HG02973 (cell line): ENCODE data around the gene CHORDC1.
"Not testable (repeated sequence)": the region's sequence is repeated elsewhere in the genome, so short reads cannot be mapped to it uniquely, and the experiment has no call there.

Source experiments
- ATAC-seq: cut with Tn5 transposase; IDR thresholded peaks from one replicate; pipeline ENCODE4 v1.9.1; 2021; ENCODE audit warnings: moderate library complexity; ENCODE audit not compliant: unreplicated experiment

The CHORDC1 gene

DNA sequence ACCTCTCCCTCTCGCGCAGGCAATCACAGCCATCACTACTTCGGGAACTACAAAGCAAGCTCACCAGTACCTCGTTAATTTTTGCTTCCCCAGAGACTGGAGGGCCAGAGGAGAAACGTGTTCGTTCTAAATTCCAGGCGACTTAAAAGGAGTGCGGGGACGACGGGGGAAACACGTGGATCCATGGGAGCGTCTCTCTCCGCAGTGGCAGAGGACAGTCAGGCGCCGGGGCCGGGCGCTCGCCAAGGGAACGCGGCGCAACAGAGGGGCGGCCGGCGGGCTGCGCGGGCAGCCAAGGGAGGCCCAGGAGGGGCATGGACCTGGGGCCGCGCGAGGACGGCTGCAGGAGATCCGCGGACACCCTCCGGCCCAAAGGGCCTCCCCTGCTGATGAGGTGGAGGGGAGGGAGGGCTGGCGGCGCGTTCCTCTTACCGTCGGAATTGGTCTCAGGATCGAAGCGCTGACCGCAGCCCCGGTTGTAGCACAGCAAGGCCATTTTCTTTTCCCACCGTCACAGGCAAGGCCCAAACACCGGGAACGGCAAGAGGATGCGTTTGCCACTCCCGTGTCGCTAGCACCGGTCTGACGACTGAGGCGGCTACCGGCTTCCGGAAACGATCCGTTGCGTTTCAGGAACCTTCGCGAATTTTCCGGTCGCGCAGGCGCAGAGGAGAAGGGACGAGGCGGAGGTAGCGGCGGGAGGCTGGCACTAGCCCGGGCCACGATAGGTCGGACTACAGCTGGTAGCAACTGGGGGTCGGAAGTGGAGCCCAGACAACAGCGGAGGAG, at the start of gene CHORDC1:
Gene CHORDC1 (minus strand): TSS at position 591 of the 789 bp plus-strand sequence. CDS start 95 bp downstream, at position 496.
- ATAC-seq, result peak; percentile 87

GRCh38 chr11:90257158-90257525, 34.3 kb upstream of the CHORDC1 start:
- no peak for ATAC-seq

- ATAC-seq, result no peak
Observed at GRCh38 chr11:90256404-90257157, 33.7 kb upstream of the CHORDC1 start.

- no peak for ATAC-seq
Observed at GRCh38 chr11:90254065-90254464, 31.2 kb upstream of the CHORDC1 start.

DNA sequence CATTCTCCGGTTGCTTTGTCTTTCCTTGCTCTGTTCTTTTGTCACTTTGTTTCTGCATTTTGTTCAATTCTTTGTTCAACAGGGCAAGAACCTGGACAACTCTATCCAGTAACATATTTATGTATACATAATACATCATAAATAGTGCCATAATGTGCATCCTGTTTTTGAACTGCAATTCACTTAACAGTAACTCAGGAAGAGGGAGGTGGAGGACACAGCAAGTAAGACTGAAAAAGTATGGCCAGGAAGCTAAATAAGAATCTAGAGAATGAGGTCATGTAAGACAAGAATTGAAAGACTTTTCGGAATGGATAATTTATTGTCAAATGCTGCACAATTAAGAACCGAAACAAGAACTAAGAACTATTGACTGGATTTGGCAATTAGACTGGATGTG, 29.2 kb upstream of the CHORDC1 start:
- no peak for ATAC-seq

GRCh38 chr11:90251599-90251998, 28.8 kb upstream of the CHORDC1 start:
- ATAC-seq, result no peak

GRCh38 chr11:90250970-90251369, 28.1 kb upstream of the CHORDC1 start:
- ATAC-seq, result no peak

GRCh38 chr11:90246468-90246867, 23.6 kb upstream of the CHORDC1 start:
- no peak for ATAC-seq

- no peak for ATAC-seq
Observed at GRCh38 chr11:90243534-90243933, 20.7 kb upstream of the CHORDC1 start.

DNA sequence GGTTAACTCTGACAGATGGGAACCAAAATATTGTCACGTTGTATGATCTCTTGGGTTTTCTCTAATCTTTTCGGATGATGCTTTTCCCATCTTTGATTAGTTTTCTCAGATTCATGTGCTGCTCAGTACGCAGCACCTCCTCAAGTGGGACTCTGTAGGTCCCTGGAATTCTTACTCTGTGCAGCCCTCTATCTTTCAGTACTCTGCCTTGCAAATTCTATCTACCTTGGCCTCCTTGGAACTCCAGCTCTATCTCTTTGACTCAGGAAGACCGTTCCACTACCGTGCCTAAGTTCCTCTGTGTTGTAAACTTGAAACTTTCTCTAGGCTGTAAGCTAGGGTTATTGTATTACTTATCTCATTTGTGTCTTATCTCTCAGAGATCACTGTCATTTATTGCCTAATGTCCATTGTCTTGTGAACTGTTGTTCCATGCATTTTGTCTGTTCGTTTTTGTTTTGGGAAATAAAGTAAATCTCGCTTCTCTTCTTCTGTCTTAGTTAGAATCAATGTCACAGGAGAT, 20.1 kb upstream of the CHORDC1 start:
- no peak for ATAC-seq

- no peak for ATAC-seq
Observed at GRCh38 chr11:90241414-90241813, 18.6 kb upstream of the CHORDC1 start.

DNA sequence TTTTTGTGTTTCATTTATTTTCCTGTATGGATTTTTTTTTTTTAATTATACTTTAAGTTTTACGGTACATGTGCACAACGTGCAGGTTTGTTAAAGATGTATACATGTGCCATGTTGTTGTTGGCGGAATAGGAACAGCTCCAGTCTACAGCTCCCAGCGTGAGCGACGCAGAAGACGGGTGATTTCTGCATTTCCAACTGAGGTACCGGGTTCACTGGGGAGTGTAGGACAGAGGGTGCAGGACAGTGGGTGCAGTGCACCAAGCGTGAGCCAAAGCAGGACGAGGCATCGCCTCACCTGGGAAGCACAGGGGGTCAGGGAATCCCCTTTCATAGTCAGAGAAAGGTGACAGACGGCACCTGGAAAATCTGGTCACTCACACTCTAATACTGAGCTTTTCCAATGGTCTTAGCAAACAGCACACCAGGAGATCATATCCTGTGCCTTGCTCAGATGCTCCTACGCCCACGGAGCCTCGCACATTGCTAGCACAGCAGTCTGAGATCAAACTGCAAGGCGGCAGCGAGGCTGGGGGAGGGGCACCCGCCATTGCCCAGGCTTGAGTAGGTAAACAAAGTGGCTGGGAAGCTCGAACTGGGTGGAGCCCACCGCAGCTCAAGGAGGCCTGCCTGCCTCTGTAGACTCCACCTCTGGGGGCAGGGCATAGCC, 17.3 kb upstream of the CHORDC1 start:
- ATAC-seq, result not testable (repeated sequence)

- ATAC-seq, result no peak
Observed at GRCh38 chr11:90237004-90237403, 14.2 kb upstream of the CHORDC1 start.

DNA sequence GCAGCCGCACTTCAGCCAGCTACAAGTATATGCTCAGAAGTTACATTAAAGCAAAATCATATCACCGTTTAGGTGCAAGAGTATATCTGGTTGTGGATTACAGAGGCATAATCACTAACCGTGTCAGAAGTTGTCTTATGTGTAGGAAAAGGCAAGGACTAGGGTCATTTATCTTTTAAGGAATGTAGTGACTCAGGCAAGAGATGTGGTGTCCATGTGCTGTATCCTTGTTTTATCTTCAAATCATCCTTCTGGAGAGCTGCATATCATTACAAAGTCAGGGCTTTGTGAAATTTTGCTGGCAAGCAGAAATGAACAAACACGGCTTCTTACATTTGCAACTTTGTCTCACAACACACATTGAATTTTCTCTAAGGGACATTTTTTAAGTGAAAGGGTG, 12.7 kb upstream of the CHORDC1 start:
- ATAC-seq, result no peak

DNA sequence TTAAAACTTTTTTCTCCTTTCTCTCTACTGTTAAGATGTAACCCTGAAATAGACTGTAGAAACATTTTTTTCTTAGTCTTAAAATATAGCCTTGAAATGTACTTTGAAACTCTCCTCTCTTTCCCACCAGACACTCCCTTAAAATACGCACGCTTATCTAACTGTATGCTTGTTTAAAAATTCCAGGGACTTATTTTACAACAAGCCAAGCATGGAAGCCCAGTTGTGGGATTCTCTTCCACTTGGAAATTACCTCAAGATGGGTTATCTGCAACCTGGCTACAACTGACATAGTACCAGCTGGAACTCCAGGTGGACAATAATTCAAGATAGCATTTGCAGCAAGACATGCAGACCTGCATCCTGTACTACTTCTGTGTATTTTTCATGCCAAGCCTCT, 12.1 kb upstream of the CHORDC1 start:
- no peak for ATAC-seq

DNA sequence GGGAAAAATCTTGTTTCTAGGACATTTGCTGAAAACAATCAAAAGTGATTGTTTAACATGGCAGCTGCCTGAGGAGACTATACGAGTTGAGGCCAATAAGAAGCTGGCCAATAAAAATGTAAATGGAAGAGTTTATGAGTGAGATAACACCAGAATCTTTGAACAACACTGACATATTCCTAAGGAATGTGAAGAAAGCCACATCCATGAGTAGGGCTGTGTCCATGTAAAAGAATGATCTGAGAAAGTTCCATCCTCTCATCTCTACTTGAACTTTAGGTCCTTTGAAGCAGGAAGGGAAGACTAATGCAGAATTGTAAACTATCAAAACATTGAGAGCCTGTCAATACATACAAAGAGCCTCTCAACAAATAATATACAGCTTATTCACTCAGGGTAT, 6.9 kb upstream of the CHORDC1 start:
- no peak for ATAC-seq

- ATAC-seq, result no peak
Observed at GRCh38 chr11:90228056-90228455, 5.2 kb upstream of the CHORDC1 start.

DNA sequence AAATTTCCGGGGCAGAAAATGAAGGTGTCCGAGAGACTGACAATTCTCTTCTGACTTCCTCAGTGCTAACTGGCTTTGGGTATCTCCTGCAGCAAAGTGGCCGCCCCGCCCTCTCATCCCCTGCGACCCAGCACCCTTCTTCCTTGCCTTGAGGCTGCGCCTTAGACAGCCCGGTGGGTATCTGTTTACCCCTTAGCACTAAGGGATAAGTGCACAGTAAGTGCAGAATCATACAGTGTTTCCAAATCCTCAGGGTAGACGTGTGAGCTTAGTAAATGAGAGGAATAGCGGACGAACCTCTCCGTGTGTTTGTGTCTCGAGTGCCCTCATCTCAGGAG, 368 bp upstream of the CHORDC1 start:
- ATAC-seq, result no peak

GRCh38 chr11:90221803-90222458, 918 bp downstream of the CHORDC1 start:
- ATAC-seq, result no peak

- peak; percentile 20 for ATAC-seq
Observed at GRCh38 chr11:90220391-90220790, 2.5 kb downstream of the CHORDC1 start.

GRCh38 chr11:90219438-90219837, 3.4 kb downstream of the CHORDC1 start:
- ATAC-seq, result no peak
